Parathyroid adenoma (tissue), 2 donors: ENCODE results near the gene HSPH1.

Experiments used
- H2AFZ ChIP-seq: fragments of 300-600 bp; sonication (generic); one replicate; pipeline ENCODE4 v1.7.0; 2017; ENCODE audit warnings: antibody characterized with exemption, mild to moderate bottlenecking
- H3K27ac ChIP-seq: fragments of 300-600 bp; sonication (generic); one replicate; pipeline ENCODE4 v1.7.0; 2017
- H3K27me3 ChIP-seq: fragments of 300-600 bp; sonication (generic); one replicate; pipeline ENCODE4 v1.7.0; 2017; ENCODE audit warnings: low read length; ENCODE audit not compliant: control insufficient read depth, insufficient read depth
- H3K36me3 ChIP-seq: fragments of 300-600 bp; sonication (generic); one replicate; pipeline ENCODE4 v1.7.0; 2017; ENCODE audit warnings: low read length; ENCODE audit not compliant: control insufficient read depth, insufficient read depth
- H3K4me1 ChIP-seq: fragments of 300-600 bp; sonication (generic); one replicate; pipeline ENCODE4 v1.7.0; 2017; ENCODE audit warnings: control low read depth
- H3K4me2 ChIP-seq: fragments of 300-600 bp; sonication (generic); one replicate; pipeline ENCODE4 v1.7.0; 2017; ENCODE audit warnings: low read length
- H3K4me3 ChIP-seq: fragments of 300-600 bp; sonication (generic); one replicate; pipeline ENCODE4 v1.7.0; 2017; ENCODE audit warnings: low read depth, low read length
- H3K79me2 ChIP-seq: fragments of 300-600 bp; sonication (generic); one replicate; pipeline ENCODE4 v1.7.0; 2017; ENCODE audit warnings: control low read depth
- H3K9ac ChIP-seq: fragments of 300-600 bp; sonication (generic); one replicate; pipeline ENCODE4 v1.7.0; 2017; ENCODE audit warnings: mild to moderate bottlenecking
- H3K9me3 ChIP-seq: fragments of 300-600 bp; sonication (generic); one replicate; pipeline ENCODE4 v1.7.0; 2017; ENCODE audit warnings: low read length; ENCODE audit not compliant: control insufficient read depth
- TF ChIP-seq, protein P1 (sequence below): fragments of 300-600 bp; sonication (generic); IDR thresholded peaks from one replicate; pipeline ENCODE4 v1.7.0; 2017; ENCODE audit warnings: antibody characterized with exemption, mild to moderate bottlenecking
- donor health status: primary hyperparathyroidism.

The HSPH1 gene

DNA sequence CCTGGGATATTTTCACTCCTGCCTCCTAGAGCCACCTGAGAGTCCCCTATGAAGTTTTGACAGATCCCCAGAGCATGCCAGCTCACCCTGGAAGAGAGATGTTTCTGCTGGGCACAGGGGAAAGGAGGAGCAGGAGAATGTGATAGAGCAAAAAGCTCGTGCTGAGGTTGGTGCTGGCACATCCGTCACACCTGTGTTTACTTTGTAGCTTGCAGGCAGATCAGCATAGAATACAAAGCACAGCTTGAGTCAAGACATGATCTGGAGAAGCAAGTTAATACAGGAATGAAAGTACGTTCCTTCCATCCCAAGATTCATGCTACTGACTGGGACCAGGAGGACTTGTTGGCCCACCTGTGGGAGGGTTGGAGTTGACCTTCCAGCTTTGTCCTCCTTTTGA, 46.1 kb downstream of the HSPH1 start:
- Histone ChIP-seq H3K36me3 (no peaks in the 10 kb centered on the region), H3K4me2 (no peak overlapping the region), H2AFZ (no peak overlapping the region), H3K9me3 (no peaks in the 10 kb centered on the region), H3K27ac (no peak overlapping the region), H3K4me1 (no peaks in the 10 kb centered on the region), H3K9ac (no peak overlapping the region), H3K4me3 (no peak overlapping the region), H3K79me2 (no peaks in the 10 kb centered on the region), H3K27me3 (no peaks in the 10 kb centered on the region)
- TF ChIP-seq, protein P1, sequence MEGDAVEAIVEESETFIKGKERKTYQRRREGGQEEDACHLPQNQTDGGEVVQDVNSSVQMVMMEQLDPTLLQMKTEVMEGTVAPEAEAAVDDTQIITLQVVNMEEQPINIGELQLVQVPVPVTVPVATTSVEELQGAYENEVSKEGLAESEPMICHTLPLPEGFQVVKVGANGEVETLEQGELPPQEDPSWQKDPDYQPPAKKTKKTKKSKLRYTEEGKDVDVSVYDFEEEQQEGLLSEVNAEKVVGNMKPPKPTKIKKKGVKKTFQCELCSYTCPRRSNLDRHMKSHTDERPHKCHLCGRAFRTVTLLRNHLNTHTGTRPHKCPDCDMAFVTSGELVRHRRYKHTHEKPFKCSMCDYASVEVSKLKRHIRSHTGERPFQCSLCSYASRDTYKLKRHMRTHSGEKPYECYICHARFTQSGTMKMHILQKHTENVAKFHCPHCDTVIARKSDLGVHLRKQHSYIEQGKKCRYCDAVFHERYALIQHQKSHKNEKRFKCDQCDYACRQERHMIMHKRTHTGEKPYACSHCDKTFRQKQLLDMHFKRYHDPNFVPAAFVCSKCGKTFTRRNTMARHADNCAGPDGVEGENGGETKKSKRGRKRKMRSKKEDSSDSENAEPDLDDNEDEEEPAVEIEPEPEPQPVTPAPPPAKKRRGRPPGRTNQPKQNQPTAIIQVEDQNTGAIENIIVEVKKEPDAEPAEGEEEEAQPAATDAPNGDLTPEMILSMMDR: no peak

DNA sequence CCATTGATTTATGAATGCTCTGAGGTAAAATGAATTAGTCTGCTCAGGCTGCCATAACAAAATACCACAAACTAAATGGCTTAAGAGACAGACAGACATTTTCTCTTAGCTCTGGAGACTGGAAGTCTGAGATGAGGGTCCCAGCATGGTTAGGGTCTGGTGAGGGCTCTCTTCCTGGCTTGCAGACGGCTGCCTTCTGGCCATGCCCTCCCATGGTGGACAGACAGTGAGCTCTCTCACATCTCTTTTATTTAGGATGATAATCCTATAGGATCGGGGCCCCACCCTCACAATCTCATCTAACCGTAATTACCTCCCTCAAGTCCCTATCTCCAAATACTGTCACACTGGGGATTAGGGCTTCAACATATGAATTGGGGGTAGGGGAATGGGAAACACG, 47.1 kb downstream of the HSPH1 start:
- Histone ChIP-seq H3K27ac (no peak overlapping the region), H3K79me2 (no peaks in the 10 kb centered on the region), H3K4me2 (no peak overlapping the region), H3K27me3 (no peaks in the 10 kb centered on the region), H2AFZ (no peak overlapping the region), H3K9ac (no peak overlapping the region), H3K4me1 (no peaks in the 10 kb centered on the region), H3K9me3 (no peaks in the 10 kb centered on the region), H3K36me3 (no peaks in the 10 kb centered on the region), H3K4me3 (no peak overlapping the region)
- TF ChIP-seq, protein P1: no peak

DNA sequence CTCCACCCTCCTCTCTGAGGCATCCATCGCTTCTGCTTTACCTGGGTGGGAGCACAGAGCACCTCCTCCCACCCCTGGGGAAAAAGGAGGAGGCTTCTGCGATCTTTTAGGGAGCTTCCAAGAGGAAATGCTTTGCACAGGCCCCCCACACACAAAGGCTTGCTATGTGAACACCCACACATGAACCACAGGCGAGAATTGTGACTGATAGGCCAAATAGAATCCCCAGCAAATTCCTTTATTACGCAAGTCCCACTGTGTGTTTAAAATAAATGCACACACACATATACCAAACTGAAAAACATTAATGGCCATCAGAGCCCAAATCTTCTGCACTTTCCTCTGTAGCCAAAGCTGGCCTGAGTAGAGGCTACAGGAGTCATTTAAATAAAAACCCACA, 50.6 kb downstream of the HSPH1 start:
- H3K27me3 ChIP-seq: no peaks in the 10 kb centered on the region
- H3K36me3 ChIP-seq: no peaks in the 10 kb centered on the region
- no peak overlapping the region for H2AFZ ChIP-seq
- no peak overlapping the region for H3K9ac ChIP-seq
- no peak overlapping the region for H3K27ac ChIP-seq
- H3K4me2 ChIP-seq: no peak overlapping the region
- no peak overlapping the region for H3K4me3 ChIP-seq
- TF ChIP-seq, protein P1: no peak
- no peaks in the 10 kb centered on the region for H3K79me2 ChIP-seq
- H3K4me1 ChIP-seq: no peaks in the 10 kb centered on the region
- H3K9me3 ChIP-seq: no peaks in the 10 kb centered on the region

- H3K9me3 ChIP-seq: no peaks in the 10 kb centered on the region
- H3K36me3 ChIP-seq: no peaks in the 10 kb centered on the region
- H3K9ac ChIP-seq: no peak overlapping the region
- no peaks in the 10 kb centered on the region for H3K4me1 ChIP-seq
- H3K4me2 ChIP-seq: no peak overlapping the region
- H3K4me3 ChIP-seq: no peak overlapping the region
- H3K27me3 ChIP-seq: no peaks in the 10 kb centered on the region
- no peak overlapping the region for H2AFZ ChIP-seq
- no peaks in the 10 kb centered on the region for H3K79me2 ChIP-seq
- H3K27ac ChIP-seq: no peak overlapping the region
- TF ChIP-seq, protein P1: no peak
These were observed 51.1 kb downstream of the HSPH1 start for GRCh38 chr13:31110617-31111016.

DNA sequence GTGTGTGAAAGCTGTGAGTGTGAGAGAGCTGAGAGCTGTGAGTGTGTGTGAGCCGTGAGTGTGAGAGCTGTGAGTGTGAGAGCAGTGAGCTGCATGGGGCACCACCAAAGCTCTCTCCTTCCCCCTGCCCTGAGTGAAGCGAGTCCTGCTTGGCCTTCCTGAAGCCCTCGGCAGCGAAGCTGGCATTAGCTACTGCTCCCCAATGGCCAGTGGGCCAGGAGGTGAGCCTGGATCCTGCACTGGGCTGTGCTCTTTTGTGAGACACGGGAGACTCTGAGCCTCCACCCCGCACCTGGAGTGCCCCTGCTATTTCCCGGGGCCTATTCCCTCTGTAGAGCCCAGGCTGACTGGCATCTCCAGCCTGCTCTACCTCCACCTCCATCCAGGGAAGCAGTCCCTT, 51.5 kb downstream of the HSPH1 start:
- H3K9me3 ChIP-seq: no peaks in the 10 kb centered on the region
- H3K36me3 ChIP-seq: no peaks in the 10 kb centered on the region
- TF ChIP-seq, protein P1: no peak
- H3K4me1 ChIP-seq: no peaks in the 10 kb centered on the region
- no peak overlapping the region for H3K27ac ChIP-seq
- no peak overlapping the region for H3K4me2 ChIP-seq
- H2AFZ ChIP-seq: no peak overlapping the region
- H3K27me3 ChIP-seq: no peaks in the 10 kb centered on the region
- H3K4me3 ChIP-seq: no peak overlapping the region
- no peak overlapping the region for H3K9ac ChIP-seq
- H3K79me2 ChIP-seq: no peaks in the 10 kb centered on the region
